CD4-positive, alpha-beta T cell treated with Interleukin-6 at 100 ng/mL for 8 hours (primary cell): ENCODE results near the gene ZNF488.

ENCODE experiments used
- DNase-seq: peaks from one replicate; pipeline ENCODE4 v3.0.0-alpha.2; 2020; ENCODE audit warnings: mixed read lengths, low spot score

Gene ZNF488

DNA sequence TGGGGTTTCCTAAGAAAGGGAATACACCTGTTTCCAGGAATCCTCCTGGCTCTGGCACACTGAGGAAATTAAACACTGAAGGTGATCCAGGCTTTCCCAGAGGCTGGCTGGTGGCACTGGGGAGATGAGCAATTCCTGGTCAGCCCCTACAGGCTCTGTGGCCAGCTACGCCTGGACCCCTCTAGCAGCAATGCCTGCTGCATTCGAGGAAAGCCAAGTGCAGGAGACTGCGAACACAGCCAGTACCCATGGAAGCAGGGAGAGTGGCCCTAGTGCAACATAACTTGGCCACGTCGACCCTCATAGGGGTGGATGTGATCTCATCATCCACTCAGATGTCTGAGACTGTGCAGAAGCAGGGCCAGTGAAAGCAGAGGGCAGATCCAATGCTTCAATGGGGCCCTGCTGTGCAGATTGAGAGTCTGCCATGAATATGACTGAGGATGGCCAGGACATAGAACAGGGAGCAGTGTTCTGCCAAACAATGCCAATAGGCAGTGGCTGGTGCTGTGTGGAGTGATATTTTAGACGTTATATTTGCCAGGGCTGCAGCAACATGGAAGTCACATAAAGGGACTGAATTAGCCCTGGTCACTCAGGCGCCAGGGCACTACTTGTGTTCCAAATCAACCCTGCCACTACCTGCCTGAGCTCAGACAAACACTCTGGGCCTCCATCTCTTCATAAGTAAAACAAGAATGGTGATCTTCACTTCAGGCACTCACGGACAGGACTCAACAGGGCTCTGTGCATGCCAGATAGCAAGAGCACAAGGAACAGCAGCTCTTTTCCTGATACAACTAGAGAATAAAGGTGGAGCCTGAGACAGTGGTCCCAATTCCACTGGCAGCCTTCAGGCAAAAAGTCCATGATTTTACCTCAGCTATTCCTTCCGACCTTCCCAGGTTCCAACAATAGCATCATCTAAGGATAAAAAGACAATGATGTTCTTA, 2.4 kb downstream of the ZNF488 start:
- no peak for DNase-seq

DNA sequence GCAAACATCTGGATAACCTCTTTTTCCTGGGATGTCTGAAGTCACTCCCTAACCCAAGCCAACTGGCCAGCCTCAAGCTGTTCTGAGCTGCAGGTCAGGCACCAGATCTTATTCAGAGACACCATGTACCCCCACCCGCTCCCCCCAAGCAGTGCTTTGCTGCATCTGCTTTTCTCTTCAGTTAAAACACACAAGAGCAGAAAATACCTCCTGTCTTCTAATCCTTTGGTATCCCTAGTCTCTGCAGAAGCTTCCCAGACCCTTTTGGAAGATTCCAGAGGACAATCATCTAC, 3.0 kb downstream of the ZNF488 start:
- DNase-seq: no peak

DNA sequence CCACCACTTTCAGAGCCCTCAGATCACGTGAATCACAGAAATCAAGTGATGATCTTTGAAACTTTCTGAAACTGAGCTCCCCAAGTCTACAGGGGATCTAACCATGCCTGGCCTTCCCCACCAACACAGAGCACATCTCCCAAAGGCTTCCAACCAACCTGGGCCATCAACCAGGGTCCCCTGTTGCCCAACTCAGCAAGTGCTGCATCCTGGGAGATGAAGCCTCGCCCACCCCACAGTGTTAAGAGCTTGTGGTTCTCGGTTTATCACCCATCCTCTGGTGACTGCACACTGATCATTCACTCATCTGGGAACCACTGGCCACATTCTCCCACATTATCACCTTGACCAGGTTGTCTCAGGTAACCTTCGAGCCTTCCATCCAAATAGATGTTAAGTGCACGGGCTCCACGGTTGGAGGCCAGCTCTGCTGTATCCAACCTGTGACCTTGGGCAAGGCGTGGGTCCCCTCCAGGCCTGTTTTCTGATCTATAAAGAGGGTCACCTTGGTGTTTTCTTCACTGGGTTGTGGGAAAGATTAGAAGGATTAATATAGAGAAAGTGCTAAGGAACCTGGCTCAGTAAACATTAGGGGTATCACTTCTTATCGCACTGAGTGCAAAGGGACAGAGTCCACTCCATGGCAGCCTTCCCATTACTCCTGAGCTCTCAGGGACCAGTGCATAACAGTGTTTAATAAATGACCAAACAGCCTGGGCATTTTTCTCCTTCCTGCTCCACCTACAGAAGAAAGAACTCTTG, 3.6 kb downstream of the ZNF488 start:
- no peak for DNase-seq

DNA sequence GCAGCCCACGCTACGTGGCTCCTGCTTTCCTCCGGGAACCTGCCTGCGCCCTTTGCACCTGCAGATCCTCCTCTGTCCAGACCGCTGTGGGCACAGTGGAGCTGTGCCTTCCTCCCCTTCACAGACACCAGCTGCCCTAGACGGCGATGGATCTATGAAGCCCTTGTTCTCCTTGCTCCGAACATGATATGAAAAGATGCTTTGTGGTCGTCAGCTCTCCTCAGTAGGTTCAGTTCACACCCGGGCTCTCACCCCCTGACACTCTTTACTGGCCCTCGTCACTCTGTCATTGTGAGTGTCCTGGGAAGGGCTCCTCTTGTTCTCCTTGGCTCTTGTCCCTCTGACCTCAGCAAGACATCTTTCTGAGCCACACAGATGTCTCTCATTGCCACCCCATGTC, 4.2 kb downstream of the ZNF488 start:
- DNase-seq: no peak

DNA sequence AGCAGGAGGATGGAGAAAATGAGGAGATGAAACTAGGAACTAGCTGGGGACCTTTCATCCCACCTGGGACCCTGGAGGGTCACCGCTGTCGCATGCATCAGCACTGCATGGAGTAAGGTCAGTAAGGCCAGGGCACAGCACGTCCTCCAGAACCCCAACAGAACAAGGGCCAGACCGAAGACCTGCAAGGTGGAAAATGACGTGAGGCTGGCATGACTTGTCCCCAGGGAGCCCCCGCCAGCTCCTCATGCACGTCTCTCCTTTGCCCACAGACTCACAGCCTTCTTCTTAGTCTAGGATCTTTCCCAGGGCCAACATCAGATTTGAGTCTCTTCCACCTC, 4.7 kb downstream of the ZNF488 start:
- no peak for DNase-seq

DNA sequence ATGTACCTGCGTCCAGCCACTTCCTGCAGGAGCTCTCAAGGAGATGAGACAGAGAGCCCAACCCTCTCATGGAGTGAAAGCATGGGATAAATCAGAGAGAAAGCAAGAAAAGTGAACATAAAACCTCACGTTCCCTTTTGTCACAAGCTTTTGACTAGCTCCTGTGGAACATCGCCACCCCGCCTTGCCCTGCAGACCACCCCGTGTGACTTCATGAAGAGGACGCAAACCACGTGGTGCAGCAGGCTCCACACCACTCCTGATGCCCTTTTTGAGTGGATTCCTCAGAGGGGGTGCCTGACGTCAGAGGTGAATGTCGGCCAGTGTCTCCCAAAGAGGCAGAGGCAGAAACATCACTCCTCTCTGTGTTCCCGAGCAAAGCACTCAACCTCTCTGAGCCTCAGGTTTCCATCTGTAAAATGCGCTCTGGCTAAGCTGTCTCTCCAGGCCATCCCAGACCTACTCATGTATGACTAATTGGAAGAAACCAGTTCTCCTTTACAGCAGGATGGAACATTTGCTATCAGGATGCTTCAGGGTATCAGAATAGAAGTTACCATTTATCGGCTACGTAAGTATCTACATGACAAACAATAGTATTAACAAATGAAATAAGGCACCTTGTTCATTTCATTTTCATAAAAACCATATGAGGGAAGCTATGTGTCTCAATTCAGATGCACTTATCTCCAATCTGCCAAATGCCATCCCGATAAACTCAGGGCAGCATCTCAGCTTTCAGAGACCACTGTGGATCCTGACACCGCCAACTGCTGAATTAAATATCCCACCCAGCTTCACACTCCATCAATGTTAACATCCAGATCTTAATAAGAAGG, 5.3 kb downstream of the ZNF488 start:
- no peak for DNase-seq

DNA sequence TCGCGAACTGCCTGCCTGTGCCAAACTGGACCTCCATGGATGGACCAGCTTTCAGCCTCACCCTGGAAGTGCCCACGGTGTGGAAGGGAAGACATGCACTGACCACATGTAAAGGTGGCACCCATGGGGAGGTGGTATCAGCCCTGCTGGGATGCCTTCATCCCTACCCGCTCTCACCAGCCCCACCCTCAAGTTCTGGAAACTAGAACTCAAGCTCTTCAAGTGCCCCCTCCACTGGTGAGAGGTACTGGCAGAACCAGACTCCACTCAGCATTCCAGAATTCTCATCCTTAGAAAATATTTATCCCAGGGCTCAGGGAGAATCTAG, 5.9 kb downstream of the ZNF488 start:
- no peak for DNase-seq

DNA sequence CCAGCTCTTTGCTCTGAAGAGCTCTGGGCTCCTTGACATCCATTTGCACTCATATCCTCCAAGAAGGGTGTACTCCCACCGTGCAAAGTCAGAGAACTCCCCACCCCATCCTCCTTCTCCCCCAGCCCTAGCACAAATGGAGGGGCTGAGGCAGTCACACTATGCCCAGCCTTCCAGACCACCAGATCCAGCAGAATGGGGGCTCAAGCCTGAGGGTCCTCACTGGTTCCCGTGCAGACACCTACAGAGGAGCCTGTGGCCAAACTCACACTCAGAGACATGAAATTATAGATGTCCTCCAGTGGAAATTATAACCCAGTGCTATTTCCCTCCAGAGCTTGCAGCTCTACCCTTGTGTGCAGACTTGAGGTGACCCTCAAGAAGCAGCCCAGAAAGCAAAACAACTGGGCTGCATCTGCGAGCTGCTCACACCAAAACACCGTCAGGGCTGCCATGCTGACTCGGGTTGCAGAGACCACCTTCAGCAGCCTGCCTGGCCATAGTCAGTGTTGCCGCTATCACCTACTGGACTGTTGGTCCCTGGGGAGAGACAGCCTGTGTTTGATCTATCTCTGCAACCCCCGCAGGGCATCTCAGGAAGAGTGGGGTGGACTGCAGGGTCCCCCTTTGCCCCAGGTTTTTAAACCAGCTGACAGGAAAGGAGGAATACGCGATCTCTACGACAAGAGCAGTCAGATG, 7.4 kb downstream of the ZNF488 start:
- no peak for DNase-seq

DNA sequence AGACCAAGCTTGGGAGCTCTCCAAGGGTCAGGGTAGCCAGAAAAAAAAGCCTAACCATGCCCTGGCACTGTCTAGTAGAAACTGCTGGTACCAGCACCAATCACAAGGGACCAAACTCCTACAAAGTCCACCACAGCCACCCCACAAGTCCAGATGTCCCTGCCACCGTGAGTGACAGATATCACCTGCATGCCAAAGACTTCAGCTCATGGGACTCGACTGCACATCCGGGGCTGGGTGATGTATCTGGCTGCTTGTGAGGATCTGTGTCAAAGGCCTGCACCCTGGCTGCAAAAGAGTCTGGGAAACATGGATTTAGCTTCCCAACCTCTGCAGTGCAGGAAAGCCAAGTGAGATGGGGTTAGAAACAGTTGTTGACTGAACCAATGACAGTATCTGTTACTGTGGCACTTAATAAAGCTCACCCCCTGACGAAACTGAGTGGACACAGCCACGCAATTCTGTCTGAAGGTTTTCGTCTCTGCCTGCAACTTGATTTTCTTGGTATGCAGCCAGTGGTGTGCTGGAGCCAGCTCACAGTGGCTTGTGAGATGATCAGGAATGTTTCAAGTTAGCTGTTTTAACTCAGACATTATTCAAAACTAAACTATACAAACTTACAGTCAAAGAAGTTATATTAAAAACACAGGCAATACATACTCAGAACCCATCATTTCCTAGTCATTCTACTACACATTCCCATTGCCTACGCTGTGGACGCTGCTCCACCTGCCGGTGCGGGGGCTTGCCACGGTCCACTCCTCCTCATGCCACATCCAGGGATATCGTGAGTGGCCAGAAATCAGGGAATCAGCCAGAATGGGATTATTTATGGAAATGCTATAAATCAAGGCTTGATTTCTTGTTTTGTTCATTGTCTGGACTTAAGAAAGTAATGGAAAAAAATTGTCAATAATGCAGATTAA, 9.2 kb downstream of the ZNF488 start:
- no peak for DNase-seq

DNA sequence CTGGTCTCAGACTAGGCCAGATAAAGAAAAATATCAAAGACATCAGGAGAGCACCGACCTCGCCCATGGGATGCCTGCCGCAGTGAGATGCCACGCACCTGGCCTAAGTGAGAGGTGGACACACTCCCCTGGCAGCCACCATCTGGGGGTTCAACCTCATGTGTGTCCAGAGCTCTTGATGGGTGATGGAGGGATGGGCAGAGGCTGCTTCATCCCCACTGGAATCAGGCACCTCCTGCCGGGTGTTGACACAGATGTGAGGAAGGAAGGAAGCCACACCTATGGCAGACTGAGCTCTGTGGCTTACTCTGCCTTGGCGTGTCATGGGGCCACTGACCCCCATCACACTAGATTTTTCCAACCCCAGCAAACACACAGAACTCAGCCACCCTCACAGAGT, 11.4 kb downstream of the ZNF488 start:
- DNase-seq: no peak

DNA sequence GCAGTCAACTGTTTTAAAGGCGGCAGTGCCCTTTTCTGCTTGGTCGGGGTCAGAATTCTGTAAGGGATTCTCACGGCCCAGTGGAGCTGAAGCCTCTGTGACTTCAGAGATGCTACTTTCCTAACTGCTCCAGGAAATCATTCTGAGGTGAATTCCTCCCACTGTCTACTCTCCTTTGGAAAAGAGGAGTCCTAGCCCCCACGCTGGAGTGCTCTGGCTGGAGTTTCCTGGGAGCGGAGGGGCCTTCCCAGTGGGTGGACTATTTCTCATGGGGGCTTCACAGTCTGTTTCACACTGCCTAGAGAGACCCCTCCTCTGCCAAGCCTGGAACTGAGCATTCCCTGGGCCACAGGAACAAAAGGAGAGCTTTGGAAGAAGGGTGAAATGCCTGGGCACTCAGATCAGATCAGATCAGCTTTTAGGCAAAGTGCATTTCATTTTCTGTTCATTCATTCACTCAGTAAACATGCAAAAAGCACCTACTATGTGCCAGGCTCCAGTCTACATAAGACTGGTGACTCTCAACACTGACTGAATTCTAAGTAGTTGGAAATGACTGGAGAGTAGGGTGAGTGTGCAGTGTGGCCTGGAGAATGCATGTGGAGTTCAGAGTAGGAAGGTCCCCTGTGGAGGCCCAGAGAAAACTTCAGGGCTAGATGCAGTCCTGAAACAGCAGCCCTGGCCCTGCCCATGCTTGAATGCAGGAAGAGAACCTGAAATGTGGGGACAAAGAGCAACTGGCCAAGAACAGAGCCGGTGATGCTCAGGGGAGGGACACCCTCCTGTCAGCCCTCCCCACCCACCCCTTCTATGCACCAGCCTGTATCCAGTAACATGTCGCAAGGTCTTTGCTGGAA, 12.2 kb downstream of the ZNF488 start:
- no peak for DNase-seq

DNA sequence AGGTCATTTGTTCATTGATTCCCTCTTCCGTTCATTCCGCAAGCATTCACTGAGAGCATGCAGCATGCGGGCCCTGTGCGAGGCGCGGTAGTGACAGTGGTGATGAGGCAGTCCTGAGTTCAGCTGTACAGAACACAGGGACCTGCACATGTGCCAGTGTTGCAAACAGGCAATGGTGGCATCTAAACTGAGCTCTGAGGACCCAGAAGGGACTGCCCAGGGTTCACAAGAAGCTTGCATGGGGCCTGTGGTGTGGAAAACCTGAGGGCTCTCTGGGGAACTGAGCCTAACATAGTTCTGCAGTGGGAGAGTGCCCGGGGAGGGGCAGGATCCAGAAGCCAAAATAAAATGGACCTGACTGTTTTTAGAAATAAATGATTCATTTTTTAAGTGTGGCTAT, 13.2 kb downstream of the ZNF488 start:
- no peak for DNase-seq

DNA sequence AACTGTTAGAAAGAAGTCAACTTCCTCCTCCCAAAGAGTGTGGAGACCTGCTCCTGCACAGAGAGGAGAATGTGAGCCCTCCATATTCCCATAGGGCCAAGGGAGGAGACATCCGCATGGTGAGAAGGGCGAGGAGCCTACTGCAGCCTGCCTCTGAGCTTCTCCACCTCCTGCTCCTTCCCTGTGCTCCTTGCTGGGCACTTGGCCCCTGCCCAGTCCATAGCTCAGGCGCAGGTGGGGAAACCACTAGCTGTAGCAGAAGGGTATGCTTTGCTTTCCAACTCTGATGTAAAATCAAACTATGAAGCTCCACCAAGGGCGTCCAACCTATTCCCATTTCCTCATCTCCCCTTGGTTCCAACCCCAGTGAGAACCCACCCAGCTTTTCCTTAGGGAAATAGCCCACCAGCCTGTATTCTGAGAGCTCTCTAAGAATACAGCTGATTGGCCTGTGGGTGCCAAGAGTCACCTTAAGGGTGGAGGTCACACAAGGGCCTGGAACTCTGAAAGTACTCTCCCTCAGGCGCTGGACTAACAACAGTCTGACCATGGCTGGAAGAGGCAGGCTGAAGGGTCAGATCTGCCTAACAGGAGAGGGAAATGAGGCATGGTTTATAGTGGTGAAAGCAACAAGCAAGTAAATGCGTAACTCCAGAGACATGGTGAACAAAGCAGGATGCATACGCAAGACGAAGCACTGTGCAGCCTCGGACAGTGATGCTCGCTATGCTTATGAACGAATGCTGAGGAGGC, 13.9 kb downstream of the ZNF488 start:
- no peak for DNase-seq

DNA sequence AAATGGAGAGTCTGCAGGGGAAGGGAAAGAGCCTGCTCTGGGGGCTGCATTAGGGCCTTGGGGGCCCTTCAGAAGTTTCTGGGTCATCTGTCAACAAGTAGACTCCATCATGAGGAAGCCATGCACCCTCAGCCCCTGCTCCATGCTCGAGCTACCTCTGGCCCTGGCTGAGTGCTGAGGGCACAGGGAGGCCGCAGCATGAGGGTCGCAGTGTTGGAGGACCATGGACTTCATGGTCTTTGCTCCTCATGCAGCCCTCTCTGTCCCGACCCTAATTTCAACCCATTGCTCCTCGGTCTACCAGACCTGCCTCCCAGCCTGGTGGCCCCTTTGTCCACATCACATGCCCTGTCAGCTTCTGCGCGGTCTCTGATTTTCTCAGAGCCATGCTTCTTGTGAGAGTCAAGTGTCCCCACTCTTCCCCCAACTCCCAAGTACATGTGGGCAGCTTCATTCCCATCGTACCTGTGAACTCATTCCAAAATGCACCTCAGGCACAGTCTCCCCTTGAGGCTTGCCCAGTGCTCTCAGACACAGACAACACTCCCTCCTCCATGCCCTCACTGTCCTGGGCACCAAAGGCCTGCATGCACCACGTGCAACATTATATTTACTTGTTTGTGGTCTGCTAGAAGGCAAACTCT, 14.7 kb downstream of the ZNF488 start:
- DNase-seq: no peak

DNA sequence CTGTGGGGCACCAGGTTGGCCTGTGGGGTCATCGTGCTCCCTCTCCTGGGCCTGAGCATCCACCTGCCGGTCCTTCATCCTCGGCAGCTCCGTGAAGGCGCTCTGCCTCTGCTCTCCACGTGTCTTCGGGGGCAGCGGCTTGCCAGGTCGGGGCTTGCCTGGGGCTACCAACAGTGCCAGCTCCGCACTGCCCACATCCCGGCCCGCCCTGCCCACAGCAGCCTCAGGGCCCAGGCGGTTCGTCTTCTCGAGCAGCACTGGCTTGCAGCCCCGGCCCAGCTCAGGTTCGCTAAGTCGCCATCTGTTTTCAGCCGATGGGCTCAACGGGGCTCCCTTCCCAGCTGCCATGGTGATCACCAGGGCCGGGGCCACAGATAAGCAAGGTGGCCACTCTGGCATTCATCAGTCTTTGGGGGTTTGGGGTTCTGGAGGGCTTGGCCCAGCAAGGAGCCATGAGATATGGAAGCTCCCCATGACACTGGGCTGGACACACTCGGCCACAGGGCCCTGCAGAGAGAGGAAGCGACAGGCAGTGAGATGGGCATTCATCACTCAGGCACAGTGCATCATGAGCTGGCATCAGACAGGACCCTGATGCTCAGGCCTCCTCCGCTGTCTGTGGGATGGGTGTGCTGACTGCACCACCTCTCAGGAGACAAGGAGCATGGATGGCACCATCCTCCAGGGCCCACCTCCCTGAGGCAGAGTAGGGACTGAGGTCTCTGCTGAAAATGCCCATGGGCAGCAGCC, 15.5 kb downstream of the ZNF488 start:
- no peak for DNase-seq

DNA sequence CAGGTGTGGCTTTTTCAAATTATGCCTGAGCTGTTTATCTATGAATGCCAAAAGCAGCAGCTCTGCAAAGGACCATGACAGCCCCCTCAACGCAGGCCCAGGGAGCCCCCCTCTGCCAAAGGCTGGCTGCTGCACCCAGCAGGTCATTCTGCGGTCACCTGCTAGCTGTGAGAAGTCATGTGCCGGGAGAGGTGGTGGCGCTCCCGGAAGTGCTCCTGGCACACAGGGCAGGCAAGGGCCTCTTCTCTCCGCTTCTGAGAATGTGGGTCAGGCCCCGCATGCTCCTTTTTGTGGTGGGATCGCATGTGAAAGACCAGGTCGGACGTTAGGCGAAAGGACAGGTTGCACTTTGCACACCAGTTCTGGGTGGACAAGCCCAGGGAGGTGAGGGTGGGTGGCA, 16.4 kb downstream of the ZNF488 start:
- no peak for DNase-seq

DNA sequence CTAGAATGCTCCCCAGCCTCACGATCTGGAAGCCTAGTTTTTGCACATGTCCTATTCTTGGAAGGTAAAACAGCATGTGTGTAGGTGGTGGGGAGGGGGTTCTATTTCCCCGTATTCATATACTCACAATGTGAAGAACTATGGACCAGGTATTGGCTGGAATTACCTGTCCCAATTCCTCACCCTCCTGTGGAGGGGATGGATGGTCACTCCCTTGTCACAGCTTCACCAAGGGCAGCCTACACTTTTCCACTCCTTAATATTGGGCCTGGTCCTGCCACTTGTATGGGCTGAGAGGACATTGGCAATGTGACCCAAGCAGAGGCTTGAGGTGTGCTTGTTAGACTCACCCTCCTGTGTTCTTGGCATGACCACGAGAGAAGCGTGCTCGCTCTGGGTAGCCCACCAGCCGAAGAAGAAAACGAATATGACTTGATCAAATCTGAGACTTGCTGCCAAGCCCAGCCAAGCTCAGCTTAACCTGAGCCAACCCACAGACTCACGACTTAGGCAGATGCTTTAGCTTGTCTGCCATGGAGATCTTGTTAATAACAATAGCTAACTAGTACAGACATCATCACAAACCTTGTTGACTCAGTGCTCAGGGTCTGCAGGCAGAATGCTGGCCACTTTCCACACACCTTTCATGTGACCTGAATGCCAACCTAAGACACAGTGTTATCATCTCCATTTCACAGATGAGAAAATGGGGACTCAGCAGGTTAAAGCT, 17.2 kb downstream of the ZNF488 start:
- no peak for DNase-seq
